Mesodermal cell (in vitro differentiated cells): ENCODE data around the gene NRN1L.

Source experiments
- H3K27ac ChIP-seq: 2 replicates; pipeline ENCODE4 v1.7.0; 2013; ENCODE audit warnings: mild to moderate bottlenecking, low read depth, low read length, moderate library complexity; ENCODE audit not compliant: severe bottlenecking
- H3K36me3 ChIP-seq: 2 replicates; pipeline ENCODE4 v1.7.1; 2013; ENCODE audit warnings: mild to moderate bottlenecking, low read length, moderate library complexity; ENCODE audit not compliant: control insufficient read depth, insufficient read depth
- H3K4me1 ChIP-seq: one replicate; pipeline ENCODE4 v1.7.1; 2013; ENCODE audit warnings: mild to moderate bottlenecking, low read length; ENCODE audit not compliant: insufficient read depth, control insufficient read depth, poor library complexity, severe bottlenecking
- H3K4me3 ChIP-seq: 2 replicates; pipeline ENCODE4 v1.7.0; 2013; ENCODE audit warnings: low read length, control low read depth, mild to moderate bottlenecking; ENCODE audit not compliant: insufficient read depth, poor library complexity, severe bottlenecking; ENCODE audit errors: extremely low read depth
- H3K9me3 ChIP-seq: 2 replicates; pipeline ENCODE4 v1.7.1; 2013; ENCODE audit warnings: mild to moderate bottlenecking, low read length, moderate library complexity; ENCODE audit not compliant: control insufficient read depth
- WGBS, 2 experiments: methylation state at CpG; one replicate each; pipeline ENCODE4 v1.1.5; 2013; ENCODE audit warnings: missing lambda C conversion rate in 2 of 2; ENCODE audit not compliant: insufficient coverage in 2 of 2; 5-methylcytosine and 5-hydroxymethylcytosine counted together

NRN1L gene

GRCh38 chr16:67883146-67883871 is 1.4 kb upstream of the NRN1L start:
- WGBS, 2 experiments, result 80 to 92% methylated on average over 3 to 4 of the region's 6 CpGs
- no peak overlapping the region for H3K4me3 ChIP-seq
- no peaks in the 10 kb centered on the region for H3K9me3 ChIP-seq
- H3K27ac ChIP-seq, result no peak overlapping the region
- H3K36me3 ChIP-seq, result peaks cover 78% of the 10 kb centered on the region
- peaks cover 9% of the 10 kb centered on the region for H3K4me1 ChIP-seq

GRCh38 chr16:67883872-67884261 is 818 bp upstream of the NRN1L start:
- 47 to 64% methylated on average over 7 to 11 of the region's 11 CpGs for WGBS, 2 experiments
- Histone ChIP-seq H3K9me3 (no peaks in the 10 kb centered on the region), H3K36me3 (peaks cover 72% of the 10 kb centered on the region), H3K4me1 (peaks cover 9% of the 10 kb centered on the region), H3K27ac (no peak overlapping the region), H3K4me3 (no peak overlapping the region)

GRCh38 chr16:67885545-67885944 is 860 bp downstream of the NRN1L start:
- H3K36me3 ChIP-seq, result peaks cover 56% of the 10 kb centered on the region
- peaks cover 9% of the 10 kb centered on the region for H3K4me1 ChIP-seq
- 99% methylated on average over 10 to 11 of the region's 12 CpGs for WGBS, 2 experiments
- no peak overlapping the region for H3K4me3 ChIP-seq
- H3K9me3 ChIP-seq, result no peaks in the 10 kb centered on the region
- H3K27ac ChIP-seq, result no peak overlapping the region

DNA sequence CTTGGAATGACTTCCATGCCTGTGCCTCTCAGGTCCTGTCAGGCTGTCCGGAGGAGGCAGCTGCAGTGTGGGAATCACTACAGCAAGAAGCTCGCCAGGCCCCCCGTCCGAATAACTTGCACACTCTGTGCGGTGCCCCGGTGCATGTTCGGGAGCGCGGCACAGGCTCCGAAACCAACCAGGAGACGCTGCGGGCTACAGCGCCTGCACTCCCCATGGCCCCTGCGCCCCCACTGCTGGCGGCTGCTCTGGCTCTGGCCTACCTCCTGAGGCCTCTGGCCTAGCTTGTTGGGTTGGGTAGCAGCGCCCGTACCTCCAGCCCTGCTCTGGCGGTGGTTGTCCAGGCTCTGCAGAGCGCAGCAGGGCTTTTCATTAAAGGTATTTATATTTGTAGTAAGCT is 1.3 kb downstream of the NRN1L start:
- no peak overlapping the region for H3K27ac ChIP-seq
- no peak overlapping the region for H3K4me3 ChIP-seq
- H3K4me1 ChIP-seq, result peaks cover 9% of the 10 kb centered on the region
- H3K36me3 ChIP-seq, result peaks cover 52% of the 10 kb centered on the region
- no peaks in the 10 kb centered on the region for H3K9me3 ChIP-seq
- WGBS, 2 experiments, result 94 to 96% methylated on average over 16 to 17 of the region's 19 CpGs

DNA sequence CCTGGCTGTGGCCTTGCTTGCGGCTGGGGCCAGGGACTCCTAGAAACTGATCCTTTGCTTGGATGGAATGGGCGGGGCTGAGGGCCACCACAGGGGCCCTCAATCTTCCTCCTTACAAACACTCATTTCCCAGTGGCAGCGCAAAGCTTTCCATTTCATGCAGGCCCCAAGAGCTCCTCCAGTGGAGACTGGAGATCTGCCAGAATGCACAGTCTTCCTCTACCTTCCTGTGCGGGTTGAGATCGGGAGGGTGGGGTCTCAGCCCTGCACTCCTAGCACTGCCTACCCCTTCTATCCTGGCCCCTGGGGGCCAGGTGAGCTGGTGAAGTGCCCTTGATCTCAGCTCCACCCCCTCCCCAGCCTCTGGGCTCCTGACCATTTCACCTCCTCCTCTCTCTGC is 1.7 kb downstream of the NRN1L start:
- H3K36me3 ChIP-seq, result peaks cover 48% of the 10 kb centered on the region
- H3K4me3 ChIP-seq, result no peak overlapping the region
- peaks cover 9% of the 10 kb centered on the region for H3K4me1 ChIP-seq
- 83 to 96% methylated on average over 4 of the region's 5 CpGs for WGBS, 2 experiments
- H3K9me3 ChIP-seq, result no peaks in the 10 kb centered on the region
- H3K27ac ChIP-seq, result no peak overlapping the region

DNA sequence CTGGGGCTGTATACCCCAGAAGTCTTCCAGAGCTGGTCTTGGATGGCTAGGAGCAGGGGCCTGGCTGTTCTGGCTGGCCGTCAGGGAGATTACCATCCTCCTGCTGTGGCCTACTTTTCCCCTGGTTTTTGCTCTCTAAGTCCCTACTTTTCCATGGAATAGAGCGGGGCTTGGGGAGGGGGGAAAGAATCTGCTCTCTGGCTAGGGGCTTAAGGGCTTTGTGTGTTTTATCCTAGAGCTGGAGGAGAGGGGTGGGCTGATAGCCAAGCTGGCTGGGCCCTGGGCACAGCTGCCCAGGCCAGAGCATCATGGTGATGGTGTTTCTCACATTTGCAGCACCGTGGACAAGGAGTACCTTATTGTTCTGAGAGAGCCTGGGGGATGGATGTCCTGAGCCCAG is 3.6 kb downstream of the NRN1L start:
- Histone ChIP-seq H3K27ac (no peak overlapping the region), H3K4me3 (no peak overlapping the region), H3K36me3 (peaks cover 33% of the 10 kb centered on the region), H3K9me3 (no peaks in the 10 kb centered on the region), H3K4me1 (peaks cover 9% of the 10 kb centered on the region)
- 95% methylated on average over 3 of the region's 3 CpGs; no CpG with 5 or more reads in 1 of the 2 experiments for WGBS, 2 experiments

GRCh38 chr16:67892375-67892774 is 7.7 kb downstream of the NRN1L start:
- WGBS, 2 experiments, result 70% methylated on average over 2 of the region's 5 CpGs; no CpG with 5 or more reads in 1 of the 2 experiments
- Histone ChIP-seq H3K4me1 (peaks cover 6% of the 10 kb centered on the region), H3K36me3 (peaks cover 4% of the 10 kb centered on the region)

DNA sequence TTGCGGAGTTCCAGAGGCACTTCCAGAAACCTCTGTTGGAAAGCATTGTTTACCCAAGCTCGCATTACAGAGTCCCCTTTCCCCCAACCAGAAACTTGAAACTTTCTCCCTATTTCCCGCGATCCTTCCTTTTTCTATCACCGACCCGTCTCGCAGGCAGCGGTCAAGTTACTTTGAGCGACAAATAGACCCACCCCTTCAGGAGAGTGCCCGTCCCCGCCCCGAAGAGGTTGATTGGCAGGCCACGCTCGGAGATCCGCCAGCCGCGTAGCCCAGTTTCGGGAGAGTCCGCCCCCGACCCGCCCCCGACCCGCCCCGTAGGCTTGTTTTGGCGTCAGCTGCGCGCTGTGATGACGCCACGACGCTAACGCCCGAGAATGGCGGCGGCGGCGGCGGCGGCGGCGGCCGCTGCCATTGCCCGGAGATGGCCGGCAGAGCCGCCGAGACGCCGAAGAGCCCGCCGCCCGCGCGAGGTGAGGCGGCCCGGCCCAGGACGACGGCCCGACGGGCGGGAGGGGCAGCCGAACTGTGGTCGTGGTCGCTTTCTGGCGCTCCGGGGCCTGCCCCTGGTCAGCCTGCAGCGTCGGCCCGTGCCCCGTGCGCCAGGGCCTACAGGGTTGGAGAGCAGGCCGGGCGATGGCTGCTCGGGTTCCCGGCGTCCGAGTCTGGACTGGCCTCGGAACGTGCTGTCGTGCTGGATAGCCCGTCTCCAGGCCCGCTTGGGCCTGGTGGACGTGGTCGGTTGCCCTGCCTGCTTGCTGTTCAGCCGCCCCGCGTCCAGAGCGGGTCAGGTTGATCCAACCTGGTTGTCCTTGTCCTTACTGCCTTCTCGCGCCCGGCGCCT is 8.4 kb downstream of the NRN1L start, which contains the start of gene PSKH1:
TSS of gene PSKH1 (plus strand) at position 356 of the 844 bp plus-strand sequence. CDS start 15,496 bp downstream, outside the sequence.
- H3K9me3 ChIP-seq, result no peaks in the 10 kb centered on the region
- peaks cover 4% of the 10 kb centered on the region for H3K36me3 ChIP-seq
- peaks cover 6% of the 10 kb centered on the region for H3K4me1 ChIP-seq
- H3K4me3 ChIP-seq, result peak within 1 kb of the TSS; percentile 93
- H3K27ac ChIP-seq, result peak within 1 kb of the TSS; percentile 89
- 0% methylated on average over 57 to 82 of the region's 90 CpGs for WGBS, 2 experiments

More at GRCh38 chr16:67892375-67892774, 7.7 kb downstream of the NRN1L start:
- Histone ChIP-seq H3K27ac (no peak overlapping the region), H3K9me3 (no peaks in the 10 kb centered on the region), H3K4me3 (peak overlapping the region; percentile 93)

GRCh38 chr16:67893743-67894399 is 9.2 kb downstream of the NRN1L start:
- Histone ChIP-seq H3K27ac (peak overlapping the region; percentile 89), H3K4me3 (peak overlapping the region; percentile 93), H3K36me3 (peaks cover 4% of the 10 kb centered on the region), H3K4me1 (peaks cover 6% of the 10 kb centered on the region), H3K9me3 (no peaks in the 10 kb centered on the region)
- WGBS, 2 experiments, result 55 to 64% methylated on average over 8 to 9 of the region's 14 CpGs

GRCh38 chr16:67897231-67897630 is 12.5 kb downstream of the NRN1L start:
- Histone ChIP-seq H3K4me1 (peaks cover 8% of the 10 kb centered on the region), H3K9me3 (no peaks in the 10 kb centered on the region), H3K4me3 (no peak overlapping the region), H3K27ac (no peak overlapping the region), H3K36me3 (peaks cover 8% of the 10 kb centered on the region)
- 94 to 100% methylated on average over 2 of the region's 3 CpGs for WGBS, 2 experiments
